K562 (cell line): Measurements from ENCODE around the gene SRCIN1. TPM values are rescaled to one million over a fixed set of nuclear protein-coding genes. Genes with fewer than 3 reads are reported as not detected.
A peak's percentile ranks its signal among the peaks of the same experiment; 100 is the strongest.

Source experiments
- ATAC-seq: fragments of 200-7000 bp; cut with Tn5 transposase; 3 replicates; pipeline ENCODE4 v1.9.1; 2020; ENCODE audit warnings: moderate library complexity
- BruUV-seq: library from RNA; stranded (reverse); fragments of 400-500 nt; replicated peaks from 2 replicates; lab custom pipeline; 2021; lab: Mats Ljungman, UMichigan
- CTCF ChIA-PET: fragments of 300-600 bp; formaldehyde crosslinking; extraction: SDS; loops from one replicate; lab custom pipeline; 2021; ENCODE audit warnings: low intra/inter-chr PET ratio; lab: Yijun Ruan, JAX
- POLR2A ChIA-PET: fragments of 300-600, 350-650 bp; sonication (Branson Sonifier 250); formaldehyde crosslinking; extraction: SDS; loops from one replicate; lab custom pipeline; 2021; ENCODE audit warnings: antibody characterized with exemption, inconsistent platforms; lab: Yijun Ruan, JAX
- DNase-seq, 4 experiments: peaks; one replicate each; pipeline versions ENCODE4 v3.0.0 to v3.0.0-alpha.2; 2011 to 2018; ENCODE audit warnings: low spot score in 3 of 4, mixed read lengths in 3 of 4; ENCODE audit errors: extremely low read depth in 1 of 4
- FAIRE-seq: peaks from 2 replicates; lab custom pipeline; 2011; peaks lifted over from hg19 to GRCh38; lab: Jason Lieb, UNC
- H2AFZ ChIP-seq: 2 replicates; pipeline ENCODE4 v1.6.0; 2011; ENCODE audit warnings: low read depth, low read length, control low read depth, inconsistent platforms
- H3K27ac ChIP-seq: fragments of 200-600 bp; 3 replicates; pipeline ENCODE4 v1.8.0; 2011; ENCODE audit warnings: low read depth, mild to moderate bottlenecking, control low read depth, inconsistent platforms, low read length, moderate library complexity, mixed read lengths; ENCODE audit errors: extremely low read depth
- H3K27me3 ChIP-seq, 2 experiments: fragments of 300-600 bp in 1 of 2; 2 replicates in 1 of 2; 3 replicates in 1 of 2; pipeline versions ENCODE4 v1.6.0 to v1.8.0; 2011; ENCODE audit warnings: inconsistent platforms in 2 of 2, low read length in 2 of 2, mild to moderate bottlenecking in 1 of 2, mixed read lengths in 1 of 2, moderate library complexity in 1 of 2; ENCODE audit not compliant: control insufficient read depth in 2 of 2, insufficient read depth in 2 of 2
- H3K36me3 ChIP-seq: fragments of 300-600 bp; 3 replicates; pipeline ENCODE4 v1.8.0; 2011; ENCODE audit warnings: mild to moderate bottlenecking, low read length, inconsistent platforms; ENCODE audit not compliant: control insufficient read depth, insufficient read depth
- H3K4me1 ChIP-seq, 2 experiments: fragments of 200-600 bp in 1 of 2; replicated peaks in 1 of 2; 2 replicates in 1 of 2; 3 replicates in 1 of 2; pipeline versions ENCODE4 v1.5.1 to v1.8.0; 2011; ENCODE audit warnings: inconsistent platforms in 2 of 2, low read length in 2 of 2, mild to moderate bottlenecking in 1 of 2, mixed read lengths in 1 of 2, moderate library complexity in 1 of 2; ENCODE audit not compliant: control insufficient read depth in 2 of 2, insufficient read depth in 2 of 2
- H3K4me2 ChIP-seq: 2 replicates; pipeline ENCODE4 v1.6.1; 2011; ENCODE audit warnings: low read length, control low read depth, inconsistent platforms, mixed read lengths; ENCODE audit not compliant: insufficient read depth
- H3K4me3 ChIP-seq: fragments of 200-600 bp; sonication (generic), shearing (Covaris generic); 2 replicates; pipeline ENCODE4 v1.5.1; 2016; ENCODE audit warnings: control low read depth, inconsistent platforms
- H3K79me2 ChIP-seq: fragments of 200-600 bp; 3 replicates; pipeline ENCODE4 v1.8.0; 2011; ENCODE audit warnings: low read length, inconsistent platforms; ENCODE audit not compliant: control insufficient read depth, insufficient read depth
- H3K9ac ChIP-seq, 2 experiments: 2 replicates each; pipeline versions ENCODE4 v1.6.0 to v1.6.1; 2011; ENCODE audit warnings: low read depth in 2 of 2, low read length in 2 of 2, control low read depth in 1 of 2, inconsistent platforms in 1 of 2, mild to moderate bottlenecking in 1 of 2, mixed read lengths in 1 of 2; ENCODE audit not compliant: insufficient read depth in 1 of 2
- H3K9me1 ChIP-seq: one replicate; pipeline ENCODE4 v1.6.0; 2011; ENCODE audit warnings: inconsistent platforms, mild to moderate bottlenecking, low read length, moderate library complexity; ENCODE audit not compliant: control insufficient read depth, insufficient read depth
- H3K9me3 ChIP-seq: replicated peaks from 2 replicates; pipeline ENCODE4 v1.5.1; 2011; ENCODE audit warnings: low read depth, low read length, inconsistent platforms; ENCODE audit not compliant: control insufficient read depth, insufficient read depth
- H4K20me1 ChIP-seq: replicated peaks from 2 replicates; pipeline ENCODE4 v1.6.1; 2011; ENCODE audit warnings: low read length, inconsistent platforms, mixed read lengths; ENCODE audit not compliant: control insufficient read depth, insufficient read depth
- ARHGAP35 ChIP-seq: fragments of 450-650 bp; IDR thresholded peaks from 2 replicates; pipeline ENCODE4 v1.6.1; 2018; ENCODE audit not compliant: partially characterized antibody
- ATF3 ChIP-seq, 2 experiments: fragments of 450-650 bp in 1 of 2; sonication (generic) in 1 of 2; formaldehyde crosslinking in 1 of 2; IDR thresholded peaks in 1 of 2; conservative IDR thresholded peaks in 1 of 2; 2 replicates each; pipeline versions ENCODE4 v1.6.1 to v1.8.1; 2016 to 2023; ENCODE audit warnings: mild to moderate bottlenecking in 2 of 2, moderate library complexity in 2 of 2, inconsistent platforms in 1 of 2, missing genetic modification reagents in 1 of 2
- BHLHE40 ChIP-seq: IDR thresholded peaks from 2 replicates; pipeline ENCODE4 v1.6.1; 2011; ENCODE audit warnings: low read length, improper control_type of control experiment
- CBX3 ChIP-seq, 2 experiments: IDR thresholded peaks; 1 replicate in 1 of 2; 2 replicates in 1 of 2; pipeline ENCODE4 v1.6.1; 2012; ENCODE audit warnings: inconsistent platforms in 2 of 2, low read length in 2 of 2, borderline replicate concordance in 1 of 2, control low read depth in 1 of 2
- IRF9 ChIP-seq: fragments of 450-650 bp; IDR thresholded peaks from 2 replicates; pipeline ENCODE4 v1.6.1; 2016; ENCODE audit warnings: missing biosample characterization, missing genetic modification characterization
- NR3C1 ChIP-seq: sonication (generic); formaldehyde crosslinking; IDR thresholded peaks from 2 replicates; pipeline ENCODE4 v1.8.1; 2022; ENCODE audit warnings: missing genetic modification reagents
- ZNF407 ChIP-seq: fragments of 450-650 bp; IDR thresholded peaks from 2 replicates; pipeline ENCODE4 v1.6.1; 2016; ENCODE audit warnings: low read depth
- ZNF717 ChIP-seq: fragments of 250-450 bp; sonication (Bioruptor Pico); IDR thresholded peaks from 2 replicates; pipeline ENCODE4 v1.5.0; 2021
- WGBS: fragments of 100-300 bp; shearing (Covaris generic); methylation state at CpG from one replicate; pipeline ENCODE4 v1.1.6; 2016; ENCODE audit warnings: low coverage, mixed read lengths; ENCODE audit not compliant: insufficient coverage; ENCODE audit errors: missing lambda C conversion rate; 5-methylcytosine and 5-hydroxymethylcytosine counted together
- in situ Hi-C: fragments of 300-500 bp; cut with MboI; formaldehyde crosslinking; loops from 4 replicates; pipeline ENCODE4 v1.15.0; 2018; ENCODE audit warnings: inconsistent platforms, mixed read lengths
- intact Hi-C: fragments of 100-400 bp; cut with micrococcal nuclease; formaldehyde crosslinking; loops from 2 replicates; pipeline ENCODE4 v1.14.2; 2022
- polyA plus RNA-seq, 8 experiments: library from polyadenylated mRNA; depleted of rRNA in 4 of 8; stranded (reverse) in 5 of 8; unstranded in 3 of 8; fragments of >200 nt; fragmentation: Nextera tagmentation in 2 of 8; fragmentation: Illumina TruSeq in 1 of 8; extraction: Ambion mirVana in 2 of 8; extraction: Trizol in 1 of 8; gene quantifications; 2 replicates each; pipeline versions ENCODE4 v1.2.1 to v1.2.3, GENCODE V29; 2011 to 2014; ENCODE audit warnings: inconsistent platforms in 1 of 8, missing spikeins in 1 of 8
- total RNA-seq, 7 experiments: library from RNA; depleted of rRNA in 6 of 7; stranded (reverse); fragments of >200 nt in 6 of 7; fragmentation: Illumina TruSeq in 2 of 7; extraction: Trizol in 2 of 7; gene quantifications; 2 replicates each; pipeline versions ENCODE4 v1.2.1 to v1.2.3, GENCODE V29; 2011 to 2021; ENCODE audit warnings: low replicate concordance in 1 of 7
- TF ChIP-seq, protein P1 (sequence below), 3 experiments: IDR thresholded peaks in 2 of 3; conservative IDR thresholded peaks in 1 of 3; 2 replicates each; pipeline ENCODE4 v1.5.1; 2011 to 2012; ENCODE audit warnings: low read length in 3 of 3, mild to moderate bottlenecking in 3 of 3, control low read depth in 2 of 3, improper control_type of control experiment in 1 of 3, inconsistent platforms in 1 of 3, low read depth in 1 of 3, mixed read lengths in 1 of 3, moderate library complexity in 1 of 3; ENCODE audit not compliant: insufficient read depth in 2 of 3

SRCIN1 gene
- total and polyA plus RNA-seq, 9 of the 15 experiments (the other 6 are each of a cell fraction or from before 2014, with no cell fraction given) = 0.09 to 0.33 (median 0.13) TPM; not detected in 6

- Histone ChIP-seq H3K4me2 (no peak overlapping the region), H3K4me3 (no peak overlapping the region), H3K27ac (no peak overlapping the region), H3K4me1 (peaks cover 5 to 24% of the 10 kb centered on the region in 2 experiments; a peak in 4 of 5 replicates), H3K79me2 (no peaks in the 10 kb centered on the region), H3K9me1 (no peaks in the 10 kb centered on the region), H3K9ac (no peak overlapping the region), H3K36me3 (no peaks in the 10 kb centered on the region), H3K9me3 (no peaks in the 10 kb centered on the region), H4K20me1 (peaks cover 26% of the 10 kb centered on the region), H3K27me3 (peaks cover 24 to 44% of the 10 kb centered on the region in 2 experiments; a peak in 4 of 5 replicates), H2AFZ (no peak overlapping the region)
- ChIA-PET CTCF (interaction anchor here (0.8 to 2.4 kb wide), 3 partner anchors 20 to 88 kb away, joined by 3 to 11 read pairs (median 3); no protein-coding TSS in a partner anchor), POLR2A (no interaction called here)
- ATAC-seq (peak; percentile 86), FAIRE-seq (no peak), DNase-seq (peak; percentile 74 to 80 (median 78))
- in situ Hi-C loops (loop anchor here (5.0 to 10.0 kb wide), 2 partner anchors 88 to 145 kb away; no protein-coding TSS in a partner anchor), intact Hi-C loops (loop anchor here (1.0 to 5.0 kb wide), 3 partner anchors 22 to 88 kb away; no protein-coding TSS in a partner anchor)
- WGBS = 0% methylated on average over 7 of the region's 7 CpGs
- BruUV-seq = no TSS peak
- no peak for TF ChIP-seq BHLHE40
- no peak for TF ChIP-seq ZNF407
- TF ChIP-seq NR3C1 = no peak
- no peak for TF ChIP-seq IRF9
- no peak for TF ChIP-seq CBX3 (IDR thresholded peaks at IDR 0.05; ENCODE audit: borderline replicate concordance in 1 of 2, low read length in 2 of 2)
- peak; percentile 33; the same call in 1 of the 2 replicates for TF ChIP-seq ATF3 (IDR thresholded peaks at IDR 0.05)
- no peak for TF ChIP-seq ATF3 (CRISPR knock-in tag; conservative IDR thresholded peaks at IDR 0.05)
- no peak for TF ChIP-seq ZNF717 (CRISPR knock-in tag)
- TF ChIP-seq, protein P1, sequence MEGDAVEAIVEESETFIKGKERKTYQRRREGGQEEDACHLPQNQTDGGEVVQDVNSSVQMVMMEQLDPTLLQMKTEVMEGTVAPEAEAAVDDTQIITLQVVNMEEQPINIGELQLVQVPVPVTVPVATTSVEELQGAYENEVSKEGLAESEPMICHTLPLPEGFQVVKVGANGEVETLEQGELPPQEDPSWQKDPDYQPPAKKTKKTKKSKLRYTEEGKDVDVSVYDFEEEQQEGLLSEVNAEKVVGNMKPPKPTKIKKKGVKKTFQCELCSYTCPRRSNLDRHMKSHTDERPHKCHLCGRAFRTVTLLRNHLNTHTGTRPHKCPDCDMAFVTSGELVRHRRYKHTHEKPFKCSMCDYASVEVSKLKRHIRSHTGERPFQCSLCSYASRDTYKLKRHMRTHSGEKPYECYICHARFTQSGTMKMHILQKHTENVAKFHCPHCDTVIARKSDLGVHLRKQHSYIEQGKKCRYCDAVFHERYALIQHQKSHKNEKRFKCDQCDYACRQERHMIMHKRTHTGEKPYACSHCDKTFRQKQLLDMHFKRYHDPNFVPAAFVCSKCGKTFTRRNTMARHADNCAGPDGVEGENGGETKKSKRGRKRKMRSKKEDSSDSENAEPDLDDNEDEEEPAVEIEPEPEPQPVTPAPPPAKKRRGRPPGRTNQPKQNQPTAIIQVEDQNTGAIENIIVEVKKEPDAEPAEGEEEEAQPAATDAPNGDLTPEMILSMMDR (IDR thresholded peaks at IDR 0.05 in 2 of 3, conservative IDR thresholded peaks at IDR 0.05 in 1 of 3; ENCODE audit: insufficient read depth in 2 of 3, low read depth in 1 of 3, low read length in 3 of 3) = peak; percentile 39 to 62 (median 48); a peak in 4 of 6 replicates
- TF ChIP-seq ARHGAP35 = no peak
Observed at GRCh38 chr17:38579934-38580333, 25.8 kb downstream of the SRCIN1 start.
